ENCODE data around the gene CDH12. TPM values are rescaled to one million over a fixed set of nuclear protein-coding genes. Genes with fewer than 3 reads are reported as not detected.

Gene CDH12
- total RNA-seq, 2 experiments from 2014 or later, result not detected

- DNase-seq, result no peak
- Mint-ChIP-seq H3K4me1 (no peaks in the 10 kb centered on the region), H3K36me3 (no peaks in the 10 kb centered on the region), H3K4me3 (no peak overlapping the region), H3K27ac (no peak overlapping the region), H3K27me3 (no peaks in the 10 kb centered on the region), H3K9me3 (peaks cover 13% of the 10 kb centered on the region)
- ATAC-seq (ENCODE audit: low read depth), result no peak
- POLR2A ChIA-PET, result no interaction called here
Measured at GRCh38 chr5:22495016-22495720, 358.0 kb downstream of the CDH12 start.

- Mint-ChIP-seq H3K27ac (no peak overlapping the region), H3K27me3 (no peaks in the 10 kb centered on the region), H3K9me3 (peaks cover 10% of the 10 kb centered on the region), H3K36me3 (no peaks in the 10 kb centered on the region), H3K4me1 (no peaks in the 10 kb centered on the region), H3K4me3 (no peak overlapping the region)
- DNase-seq (no peak), ATAC-seq (ENCODE audit: low read depth) (no peak)
- POLR2A ChIA-PET, result no interaction called here
Measured at GRCh38 chr5:22488427-22488826, 364.7 kb downstream of the CDH12 start.

GRCh38 chr5:22480305-22480704, 372.8 kb downstream of the CDH12 start:
- no peak for DNase-seq
- Mint-ChIP-seq H3K4me3 (no peak overlapping the region), H3K9me3 (peaks cover 5% of the 10 kb centered on the region), H3K36me3 (no peaks in the 10 kb centered on the region), H3K27ac (no peak overlapping the region), H3K27me3 (no peaks in the 10 kb centered on the region), H3K4me1 (no peaks in the 10 kb centered on the region)
- POLR2A ChIA-PET, result no interaction called here
- ATAC-seq (ENCODE audit: low read depth), result no peak

- Mint-ChIP-seq H3K4me3 (no peak overlapping the region), H3K27ac (no peak overlapping the region), H3K9me3 (no peaks in the 10 kb centered on the region), H3K27me3 (no peaks in the 10 kb centered on the region), H3K4me1 (no peaks in the 10 kb centered on the region), H3K36me3 (no peaks in the 10 kb centered on the region)
- DNase-seq (no peak), ATAC-seq (ENCODE audit: low read depth) (no peak)
- POLR2A ChIA-PET, result no interaction called here
Measured at GRCh38 chr5:22473886-22474285, 379.3 kb downstream of the CDH12 start.

GRCh38 chr5:22471154-22471553, 382.0 kb downstream of the CDH12 start:
- H3K36me3 Mint-ChIP-seq, result no peaks in the 10 kb centered on the region
- peaks cover 3% of the 10 kb centered on the region for H3K9me3 Mint-ChIP-seq
- no peak overlapping the region for H3K27ac Mint-ChIP-seq
- H3K4me1 Mint-ChIP-seq, result no peaks in the 10 kb centered on the region
- ATAC-seq (ENCODE audit: low read depth) (no peak), DNase-seq (no peak)
- H3K27me3 Mint-ChIP-seq, result no peaks in the 10 kb centered on the region
- H3K4me3 Mint-ChIP-seq, result no peak overlapping the region
- POLR2A ChIA-PET, result no interaction called here

DNA sequence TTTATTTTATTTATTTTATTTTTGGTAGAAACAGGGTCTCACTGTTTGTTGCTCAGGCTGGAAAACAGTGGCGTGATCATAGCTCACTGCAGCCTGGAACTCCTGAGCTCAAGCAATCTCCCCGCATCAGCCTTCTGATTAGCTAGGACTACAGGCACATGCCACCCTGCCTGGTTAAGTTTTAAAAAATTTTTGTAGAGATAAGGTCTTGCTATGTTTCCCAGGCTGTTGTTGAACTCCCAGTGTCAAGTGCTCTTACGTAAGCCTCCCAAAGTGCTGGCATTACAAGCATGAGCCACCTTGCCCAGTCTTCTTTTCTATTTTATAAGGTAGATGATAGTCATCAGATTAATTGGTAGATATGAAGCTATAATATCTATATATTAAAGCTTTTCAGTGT, 382.7 kb downstream of the CDH12 start:
- POLR2A ChIA-PET, result no interaction called here
- H3K27me3 Mint-ChIP-seq, result no peaks in the 10 kb centered on the region
- no peak overlapping the region for H3K4me3 Mint-ChIP-seq
- H3K27ac Mint-ChIP-seq, result no peak overlapping the region
- no peaks in the 10 kb centered on the region for H3K36me3 Mint-ChIP-seq
- DNase-seq (no peak), ATAC-seq (ENCODE audit: low read depth) (no peak)
- no peaks in the 10 kb centered on the region for H3K4me1 Mint-ChIP-seq
- peaks cover 8% of the 10 kb centered on the region for H3K9me3 Mint-ChIP-seq

DNA sequence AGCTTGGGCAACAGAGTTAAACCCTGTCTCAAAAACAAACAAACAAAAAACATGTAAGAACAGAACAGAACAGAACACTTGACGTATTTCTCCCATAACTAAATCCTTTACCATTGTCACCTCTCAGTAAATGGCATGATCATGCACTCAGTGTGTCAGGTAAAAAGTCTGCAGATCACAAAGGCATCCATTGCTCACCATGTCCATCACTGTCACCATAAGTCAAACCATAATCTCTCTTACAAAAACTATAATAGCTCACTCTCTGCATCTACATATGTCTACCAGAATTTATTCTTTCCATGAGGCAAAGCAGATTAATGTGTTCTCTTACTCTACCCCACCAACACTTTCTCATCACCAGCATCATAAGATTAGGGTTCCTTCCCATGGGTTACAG, 387.5 kb downstream of the CDH12 start:
- Mint-ChIP-seq H3K4me1 (no peaks in the 10 kb centered on the region), H3K4me3 (no peak overlapping the region), H3K27me3 (no peaks in the 10 kb centered on the region), H3K27ac (no peak overlapping the region), H3K9me3 (peaks cover 8% of the 10 kb centered on the region), H3K36me3 (no peaks in the 10 kb centered on the region)
- POLR2A ChIA-PET, result no interaction called here
- ATAC-seq (ENCODE audit: low read depth), result no peak
- DNase-seq, result no peak

DNA sequence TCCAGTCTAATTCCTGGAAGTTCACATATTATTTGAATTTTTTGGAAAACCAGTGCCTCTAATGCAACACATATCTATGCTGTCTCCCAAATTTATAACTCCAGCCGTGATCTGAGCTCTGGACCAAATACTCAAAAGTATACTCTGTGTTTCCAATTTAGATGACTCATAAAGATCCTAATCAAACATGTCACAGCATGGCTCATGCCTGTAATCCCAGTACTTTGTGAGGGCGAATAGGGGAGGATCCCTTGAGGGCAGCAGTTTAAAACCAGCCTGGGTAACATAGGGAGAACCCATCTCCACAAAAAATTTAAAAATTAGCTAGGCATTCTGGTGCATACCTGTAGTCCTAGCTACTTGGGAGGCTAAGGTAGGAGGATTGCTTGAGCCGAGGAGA, 388.0 kb downstream of the CDH12 start:
- DNase-seq (no peak), ATAC-seq (ENCODE audit: low read depth) (no peak)
- Mint-ChIP-seq H3K36me3 (no peaks in the 10 kb centered on the region), H3K9me3 (peaks cover 8% of the 10 kb centered on the region), H3K4me3 (no peak overlapping the region), H3K27me3 (no peaks in the 10 kb centered on the region), H3K4me1 (no peaks in the 10 kb centered on the region), H3K27ac (no peak overlapping the region)
- POLR2A ChIA-PET, result no interaction called here

DNA sequence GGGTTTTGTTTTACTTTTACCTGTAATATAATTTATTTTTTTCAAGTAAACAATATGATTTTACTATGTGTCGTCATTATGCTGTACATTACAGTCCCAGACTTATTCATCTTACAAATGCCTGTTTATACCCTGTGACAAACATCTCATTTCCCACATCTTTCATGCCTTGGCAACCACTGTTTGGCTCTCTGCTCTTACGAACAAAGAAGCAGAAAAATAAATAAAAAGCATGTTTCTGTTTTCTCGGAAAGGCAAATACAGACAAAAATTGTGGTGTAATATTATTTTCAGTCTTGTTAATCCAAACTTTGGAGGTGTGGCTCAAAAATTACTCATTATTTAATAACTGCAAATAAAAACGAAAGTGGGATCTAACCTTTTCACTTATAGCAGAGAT, 393.0 kb downstream of the CDH12 start:
- no peak overlapping the region for H3K4me3 Mint-ChIP-seq
- H3K4me1 Mint-ChIP-seq, result no peaks in the 10 kb centered on the region
- ATAC-seq (ENCODE audit: low read depth), result no peak
- no peak for DNase-seq
- POLR2A ChIA-PET, result no interaction called here
- H3K9me3 Mint-ChIP-seq, result peaks cover 3% of the 10 kb centered on the region
- H3K27ac Mint-ChIP-seq, result no peak overlapping the region
- H3K27me3 Mint-ChIP-seq, result no peaks in the 10 kb centered on the region
- no peaks in the 10 kb centered on the region for H3K36me3 Mint-ChIP-seq

DNA sequence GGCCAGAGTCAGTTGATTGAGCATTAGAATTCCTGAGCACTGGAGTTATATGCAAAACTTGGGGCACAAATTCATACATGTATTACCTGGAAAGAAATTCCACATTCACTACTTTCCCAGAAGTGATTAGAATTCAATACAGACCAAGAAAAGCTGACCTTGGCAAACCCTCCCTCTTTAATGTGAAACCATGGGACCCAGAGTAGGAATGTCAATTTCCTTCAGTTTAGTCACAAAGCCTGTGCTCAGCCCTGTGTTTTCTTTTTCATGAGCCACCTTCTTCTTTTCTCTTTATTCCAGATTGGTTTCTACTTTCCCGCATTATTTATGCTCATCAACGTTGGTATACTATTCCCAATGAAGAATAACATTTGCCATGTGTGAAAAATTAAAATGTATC, 420.2 kb downstream of the CDH12 start:
- no peaks in the 10 kb centered on the region for H3K4me1 Mint-ChIP-seq
- H3K36me3 Mint-ChIP-seq, result no peaks in the 10 kb centered on the region

DNA sequence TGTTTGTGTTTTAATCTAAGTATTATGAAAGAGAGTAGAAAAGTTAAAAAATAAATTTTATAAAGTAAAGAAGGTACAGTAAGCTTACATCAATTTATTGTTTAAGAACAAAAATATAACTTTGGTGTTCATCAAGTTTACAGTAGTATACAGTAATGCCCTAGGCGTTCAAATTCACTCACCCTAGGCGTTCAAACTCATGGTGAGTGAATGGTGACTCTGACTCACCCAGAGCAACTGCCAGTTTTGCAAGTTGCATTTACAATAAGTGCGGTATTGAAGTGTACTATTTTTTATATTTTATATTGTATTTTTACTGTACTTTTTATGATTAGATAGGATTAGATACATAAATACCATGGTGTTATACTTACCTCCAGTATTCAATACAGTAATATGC, 421.3 kb downstream of the CDH12 start:
- no peaks in the 10 kb centered on the region for H3K4me1 Mint-ChIP-seq
- H3K27me3 Mint-ChIP-seq, result no peaks in the 10 kb centered on the region
- H3K4me3 Mint-ChIP-seq, result no peak overlapping the region
- no peak overlapping the region for H3K27ac Mint-ChIP-seq
- ATAC-seq (ENCODE audit: low read depth) (no peak), DNase-seq (no peak)
- H3K36me3 Mint-ChIP-seq, result no peaks in the 10 kb centered on the region
- peaks cover 8% of the 10 kb centered on the region for H3K9me3 Mint-ChIP-seq
- POLR2A ChIA-PET, result no interaction called here

More for the DNA sequence above, 420.2 kb downstream of the CDH12 start:
- ATAC-seq (ENCODE audit: low read depth), result no peak
- POLR2A ChIA-PET, result no interaction called here
- Mint-ChIP-seq H3K27ac (no peak overlapping the region), H3K4me3 (no peak overlapping the region), H3K9me3 (peaks cover 8% of the 10 kb centered on the region), H3K27me3 (no peaks in the 10 kb centered on the region)
- no peak for DNase-seq

DNA sequence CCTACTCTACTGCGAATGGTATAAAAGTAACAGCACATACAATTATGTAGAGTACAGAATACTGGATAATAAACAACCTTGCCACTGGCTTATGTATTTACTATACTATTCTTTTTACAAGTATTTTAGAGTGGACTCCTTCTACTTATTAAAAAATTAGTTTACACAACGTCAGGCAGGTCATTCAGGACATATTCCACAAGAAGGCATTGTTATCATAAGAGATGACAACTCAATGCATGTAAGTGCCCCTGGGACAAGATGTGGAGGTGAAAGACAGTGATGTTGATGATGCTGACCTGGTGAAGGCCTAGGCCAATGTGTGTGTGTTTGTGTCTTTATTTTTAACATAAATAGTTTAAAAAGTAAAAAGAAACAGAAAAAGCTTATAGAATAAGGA, 421.7 kb downstream of the CDH12 start:
- POLR2A ChIA-PET, result no interaction called here
- no peak overlapping the region for H3K4me3 Mint-ChIP-seq
- DNase-seq, result no peak
- no peaks in the 10 kb centered on the region for H3K4me1 Mint-ChIP-seq
- H3K9me3 Mint-ChIP-seq, result peaks cover 8% of the 10 kb centered on the region
- no peak overlapping the region for H3K27ac Mint-ChIP-seq
- H3K27me3 Mint-ChIP-seq, result no peaks in the 10 kb centered on the region
- H3K36me3 Mint-ChIP-seq, result no peaks in the 10 kb centered on the region
- ATAC-seq (ENCODE audit: low read depth), result no peak

- Mint-ChIP-seq H3K4me3 (no peak overlapping the region), H3K27me3 (no peaks in the 10 kb centered on the region), H3K9me3 (peaks cover 1% of the 10 kb centered on the region), H3K4me1 (no peaks in the 10 kb centered on the region), H3K27ac (no peak overlapping the region), H3K36me3 (no peaks in the 10 kb centered on the region)
- no peak for ATAC-seq (ENCODE audit: low read depth)
- no peak for DNase-seq
- POLR2A ChIA-PET, result no interaction called here
Measured at GRCh38 chr5:22411554-22412349, 441.4 kb downstream of the CDH12 start.

DNA sequence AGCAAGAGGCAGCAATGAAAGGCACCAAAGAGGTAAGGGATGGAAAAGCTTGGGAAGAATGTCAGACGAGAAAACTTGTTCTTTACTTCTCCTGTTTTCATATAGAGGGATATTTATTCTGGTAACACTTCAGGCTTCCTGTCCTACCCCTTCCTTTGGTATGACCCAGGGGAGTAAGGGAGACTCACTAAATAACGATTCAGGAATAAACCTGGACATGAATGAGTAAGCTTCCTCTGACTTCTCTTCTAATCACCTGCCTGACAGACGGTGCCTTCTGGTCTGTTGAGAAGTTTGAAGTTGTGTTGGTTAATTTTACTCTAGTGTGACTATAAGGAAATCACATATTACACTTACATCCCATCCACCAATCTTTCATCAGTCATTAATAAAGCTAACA, 461.2 kb downstream of the CDH12 start:
- Mint-ChIP-seq H3K9me3 (peaks cover 10% of the 10 kb centered on the region), H3K36me3 (no peaks in the 10 kb centered on the region), H3K27ac (no peak overlapping the region), H3K4me1 (no peaks in the 10 kb centered on the region), H3K27me3 (no peaks in the 10 kb centered on the region), H3K4me3 (no peak overlapping the region)
- POLR2A ChIA-PET, result no interaction called here
- ATAC-seq (ENCODE audit: low read depth) (no peak), DNase-seq (no peak)
